ENCODE measurements around the gene CCSAP. TPM values are rescaled to one million over a fixed set of nuclear protein-coding genes. Genes with fewer than 3 reads are reported as not detected.

CCSAP gene
- total and polyA plus RNA-seq, 2 of the 13 experiments (the other 11 are each of a cell fraction or from before 2014, with no cell fraction given) = 3.7 to 9.0 TPM

- TF ChIP-seq, protein P1, sequence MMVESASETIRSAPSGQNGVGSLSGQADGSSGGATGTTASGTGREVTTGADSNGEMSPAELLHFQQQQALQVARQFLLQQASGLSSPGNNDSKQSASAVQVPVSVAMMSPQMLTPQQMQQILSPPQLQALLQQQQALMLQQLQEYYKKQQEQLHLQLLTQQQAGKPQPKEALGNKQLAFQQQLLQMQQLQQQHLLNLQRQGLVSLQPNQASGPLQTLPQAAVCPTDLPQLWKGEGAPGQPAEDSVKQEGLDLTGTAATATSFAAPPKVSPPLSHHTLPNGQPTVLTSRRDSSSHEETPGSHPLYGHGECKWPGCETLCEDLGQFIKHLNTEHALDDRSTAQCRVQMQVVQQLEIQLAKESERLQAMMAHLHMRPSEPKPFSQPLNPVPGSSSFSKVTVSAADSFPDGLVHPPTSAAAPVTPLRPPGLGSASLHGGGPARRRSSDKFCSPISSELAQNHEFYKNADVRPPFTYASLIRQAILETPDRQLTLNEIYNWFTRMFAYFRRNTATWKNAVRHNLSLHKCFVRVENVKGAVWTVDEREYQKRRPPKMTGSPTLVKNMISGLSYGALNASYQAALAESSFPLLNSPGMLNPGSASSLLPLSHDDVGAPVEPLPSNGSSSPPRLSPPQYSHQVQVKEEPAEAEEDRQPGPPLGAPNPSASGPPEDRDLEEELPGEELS (CRISPR knock-in tag; IDR thresholded peaks at IDR 0.05) = peak; percentile 70; the same call in 1 of the 2 replicates
- TF ChIP-seq LCORL (IDR thresholded peaks at IDR 0.05) = peak; percentile 61; the same call in 1 of the 2 replicates
- TF ChIP-seq LCORL (CRISPR knock-in tag; IDR thresholded peaks at IDR 0.05) = peak; percentile 79
- TF ChIP-seq TBX3 (IDR thresholded peaks at IDR 0.05; ENCODE audit: borderline replicate concordance) = no peak
- TF ChIP-seq ZNF138 (CRISPR knock-in tag; IDR thresholded peaks at IDR 0.05; ENCODE audit: low read depth) = no peak
- TF ChIP-seq SP4 (CRISPR knock-in tag; IDR thresholded peaks at IDR 0.05) = no peak
- 0 out of 2 replicates have a peak, but pooled peaks have one; percentile 25 for TF ChIP-seq MYPOP (CRISPR knock-in tag; IDR thresholded peaks at IDR 0.05)
- no peak for TF ChIP-seq ZNF274 (CRISPR knock-in tag; IDR thresholded peaks at IDR 0.05)
- TF ChIP-seq, protein P2, sequence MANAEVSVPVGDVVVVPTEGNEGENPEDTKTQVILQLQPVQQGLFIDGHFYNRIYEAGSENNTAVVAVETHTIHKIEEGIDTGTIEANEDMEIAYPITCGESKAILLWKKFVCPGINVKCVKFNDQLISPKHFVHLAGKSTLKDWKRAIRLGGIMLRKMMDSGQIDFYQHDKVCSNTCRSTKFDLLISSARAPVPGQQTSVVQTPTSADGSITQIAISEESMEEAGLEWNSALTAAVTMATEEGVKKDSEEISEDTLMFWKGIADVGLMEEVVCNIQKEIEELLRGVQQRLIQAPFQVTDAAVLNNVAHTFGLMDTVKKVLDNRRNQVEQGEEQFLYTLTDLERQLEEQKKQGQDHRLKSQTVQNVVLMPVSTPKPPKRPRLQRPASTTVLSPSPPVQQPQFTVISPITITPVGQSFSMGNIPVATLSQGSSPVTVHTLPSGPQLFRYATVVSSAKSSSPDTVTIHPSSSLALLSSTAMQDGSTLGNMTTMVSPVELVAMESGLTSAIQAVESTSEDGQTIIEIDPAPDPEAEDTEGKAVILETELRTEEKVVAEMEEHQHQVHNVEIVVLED (CRISPR knock-in tag; IDR thresholded peaks at IDR 0.05; ENCODE audit: borderline replicate concordance) = peak; percentile 42; the same call in 1 of the 2 replicates
- no peak for TF ChIP-seq PREB (CRISPR knock-in tag; IDR thresholded peaks at IDR 0.05)
- 0 out of 2 replicates have a peak, but pooled peaks have one; percentile 40 for TF ChIP-seq RBFOX2 (IDR thresholded peaks at IDR 0.05; ENCODE audit: low read depth, low read length)
- no peak for TF ChIP-seq HNRNPL (IDR thresholded peaks at IDR 0.05; ENCODE audit: low read depth, low read length)
- no peak for TF ChIP-seq ZNF562 (CRISPR knock-in tag; IDR thresholded peaks at IDR 0.05; ENCODE audit: borderline replicate concordance)
- TF ChIP-seq AKAP8 (CRISPR knock-in tag; IDR thresholded peaks at IDR 0.05) = no peak
- TF ChIP-seq ZBTB42 (CRISPR knock-in tag; IDR thresholded peaks at IDR 0.05) = no peak
- TF ChIP-seq, protein P3, sequence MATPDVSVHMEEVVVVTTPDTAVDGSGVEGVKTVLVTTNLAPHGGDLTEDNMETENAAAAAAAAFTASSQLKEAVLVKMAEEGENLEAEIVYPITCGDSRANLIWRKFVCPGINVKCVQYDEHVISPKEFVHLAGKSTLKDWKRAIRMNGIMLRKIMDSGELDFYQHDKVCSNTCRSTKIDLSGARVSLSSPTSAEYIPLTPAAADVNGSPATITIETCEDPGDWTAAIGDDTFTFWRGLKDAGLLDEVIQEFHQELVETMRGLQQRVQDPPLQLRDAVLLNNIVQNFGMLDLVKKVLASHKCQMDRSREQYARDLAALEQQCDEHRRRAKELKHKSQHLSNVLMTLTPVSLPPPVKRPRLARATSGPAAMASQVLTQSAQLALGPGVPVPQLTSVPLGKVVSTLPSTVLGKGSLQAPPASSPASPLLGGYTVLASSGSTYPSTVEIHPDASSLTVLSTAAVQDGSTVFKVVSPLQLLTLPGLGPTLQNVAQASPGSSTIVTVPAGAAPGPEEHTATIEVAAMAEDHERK (CRISPR knock-in tag; IDR thresholded peaks at IDR 0.05; ENCODE audit: low read depth) = no peak
- no peak for TF ChIP-seq MTERF4 (CRISPR knock-in tag; IDR thresholded peaks at IDR 0.05)
- no peak for TF ChIP-seq NFATC3 (CRISPR knock-in tag; IDR thresholded peaks at IDR 0.05)
- no peak for TF ChIP-seq NFE2L2 (IDR thresholded peaks at IDR 0.05; ENCODE audit: low read length)
- peak; percentile 66; the same call in 1 of the 2 replicates for TF ChIP-seq THAP11 (CRISPR knock-in tag; IDR thresholded peaks at IDR 0.05)
- TF ChIP-seq ZNF567 (CRISPR knock-in tag; IDR thresholded peaks at IDR 0.05; ENCODE audit: borderline replicate concordance) = no peak
- TF ChIP-seq ZNF546 (CRISPR knock-in tag; conservative IDR thresholded peaks at IDR 0.05) = no peak
These were observed 69.2 kb downstream of the CCSAP start (continued) for GRCh38 chr1:229273507-229274232.
